Measurements from ENCODE around the gene RLBP1.

Gene RLBP1

DNA sequence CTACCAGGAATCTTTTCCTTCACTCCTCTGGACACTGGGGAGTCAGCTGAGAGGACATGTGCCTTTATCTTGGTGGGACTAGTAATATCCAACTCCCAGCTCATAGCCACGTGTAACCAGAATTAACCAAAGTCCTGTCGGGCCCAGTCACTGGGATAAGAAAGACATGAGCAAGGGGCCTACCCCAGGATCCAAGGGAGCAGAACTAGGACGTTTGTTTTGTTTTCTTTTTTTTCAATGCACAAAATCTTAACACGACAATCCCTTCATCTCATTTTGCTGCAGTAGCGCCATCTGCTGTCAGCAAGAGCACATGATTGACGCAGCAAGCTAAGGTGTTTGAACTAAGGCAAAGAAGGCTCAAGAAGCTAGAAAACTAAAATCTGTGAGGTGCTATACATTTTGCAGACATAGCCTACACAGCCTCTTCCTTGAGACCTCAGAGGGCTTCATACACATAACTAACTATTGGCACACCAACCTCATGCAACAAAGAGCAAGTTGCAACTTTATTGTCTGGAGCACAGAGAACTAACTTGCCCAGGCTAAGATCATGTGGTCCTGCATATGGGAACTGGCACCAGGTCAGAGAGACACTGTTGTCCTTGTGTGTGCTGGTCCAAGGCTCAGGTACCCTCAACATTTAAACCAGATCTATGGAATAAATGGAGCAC lies 43.6 kb downstream of the RLBP1 start:
- Histone ChIP-seq H3K9me3 (ENCODE audit: control insufficient read depth in 2 of 2, low read length in 2 of 2) (no peaks in the 10 kb centered on the region), H3K9ac (ENCODE audit: low read length in 2 of 2) (peak overlapping the region in 1 of 2 donors; percentile 21), H3K4me3 (ENCODE audit: low read length in 2 of 2) (no peak overlapping the region), H3K36me3 (ENCODE audit: control insufficient read depth in 2 of 2, insufficient read depth in 2 of 2, low read length in 2 of 2) (peaks cover 15 to 36% of the 10 kb centered on the region in 2 donors), H3K27ac (ENCODE audit: low read length) (no peak overlapping the region), H3K4me1 (ENCODE audit: control insufficient read depth, insufficient read depth, low read length) (peaks cover 13% of the 10 kb centered on the region), H3K27me3 (ENCODE audit: control insufficient read depth in 1 of 2, insufficient read depth in 2 of 2, low read length in 2 of 2) (no peaks in the 10 kb centered on the region)

DNA sequence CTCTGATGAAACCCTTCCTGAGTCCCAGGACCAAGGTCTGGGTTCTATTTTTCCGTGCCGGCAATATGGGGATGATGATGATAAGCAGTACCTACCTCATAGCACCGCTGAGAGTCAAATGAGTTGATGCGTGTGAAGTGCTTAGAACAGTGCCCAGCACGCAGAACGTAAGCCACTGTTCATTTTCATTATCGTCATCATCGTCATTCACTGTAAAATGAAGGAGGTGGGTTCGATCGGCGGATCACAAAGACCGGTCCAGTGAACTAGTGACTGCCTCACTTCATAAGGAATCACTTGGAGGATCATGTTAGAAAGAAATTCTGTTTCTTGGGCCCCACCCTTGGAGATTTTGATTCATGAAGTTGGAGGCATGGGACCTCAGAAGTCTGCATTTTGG lies 44.3 kb downstream of the RLBP1 start:
- Histone ChIP-seq H3K9ac (ENCODE audit: low read length in 2 of 2) (no peak overlapping the region), H3K36me3 (ENCODE audit: control insufficient read depth in 2 of 2, insufficient read depth in 2 of 2, low read length in 2 of 2) (peaks cover 20 to 34% of the 10 kb centered on the region in 2 donors), H3K27me3 (ENCODE audit: control insufficient read depth in 1 of 2, insufficient read depth in 2 of 2, low read length in 2 of 2) (no peaks in the 10 kb centered on the region), H3K27ac (ENCODE audit: low read length) (no peak overlapping the region), H3K4me3 (ENCODE audit: low read length in 2 of 2) (no peak overlapping the region), H3K4me1 (ENCODE audit: control insufficient read depth, insufficient read depth, low read length) (peaks cover 15% of the 10 kb centered on the region), H3K9me3 (ENCODE audit: control insufficient read depth in 2 of 2, low read length in 2 of 2) (no peaks in the 10 kb centered on the region)

DNA sequence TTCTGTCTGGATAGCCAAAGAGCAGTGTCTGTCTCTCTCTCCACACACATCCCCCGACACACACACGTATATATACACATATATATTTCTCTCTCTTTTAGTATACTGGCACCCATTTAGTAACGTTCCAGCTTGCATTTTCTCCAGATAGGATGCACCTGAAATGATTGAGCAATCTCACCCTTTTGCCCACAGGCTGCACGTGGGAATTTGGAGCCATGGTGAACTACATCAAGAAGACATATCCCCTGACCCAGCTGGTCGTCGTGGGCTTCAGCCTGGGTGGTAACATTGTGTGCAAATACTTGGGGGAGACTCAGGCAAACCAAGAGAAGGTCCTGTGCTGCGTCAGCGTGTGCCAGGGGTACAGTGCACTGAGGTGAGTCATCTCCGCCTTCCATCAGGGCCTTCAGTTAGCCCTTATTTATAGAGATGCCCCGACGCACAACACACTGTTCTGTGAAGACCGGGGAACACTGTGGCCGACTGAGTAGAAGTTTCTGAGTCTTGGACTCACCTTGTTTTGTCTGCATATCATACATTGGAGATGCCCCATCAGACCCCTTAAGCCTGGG lies 45.7 kb downstream of the RLBP1 start:
- Histone ChIP-seq H3K4me1 (ENCODE audit: control insufficient read depth, insufficient read depth, low read length) (peaks cover 15% of the 10 kb centered on the region), H3K9ac (ENCODE audit: low read length in 2 of 2) (no peak overlapping the region), H3K27ac (ENCODE audit: low read length) (no peak overlapping the region), H3K9me3 (ENCODE audit: control insufficient read depth in 2 of 2, low read length in 2 of 2) (no peaks in the 10 kb centered on the region), H3K4me3 (ENCODE audit: low read length in 2 of 2) (no peak overlapping the region), H3K27me3 (ENCODE audit: control insufficient read depth in 1 of 2, insufficient read depth in 2 of 2, low read length in 2 of 2) (no peaks in the 10 kb centered on the region), H3K36me3 (ENCODE audit: control insufficient read depth in 2 of 2, insufficient read depth in 2 of 2, low read length in 2 of 2) (peaks cover 20 to 34% of the 10 kb centered on the region in 2 donors)

DNA sequence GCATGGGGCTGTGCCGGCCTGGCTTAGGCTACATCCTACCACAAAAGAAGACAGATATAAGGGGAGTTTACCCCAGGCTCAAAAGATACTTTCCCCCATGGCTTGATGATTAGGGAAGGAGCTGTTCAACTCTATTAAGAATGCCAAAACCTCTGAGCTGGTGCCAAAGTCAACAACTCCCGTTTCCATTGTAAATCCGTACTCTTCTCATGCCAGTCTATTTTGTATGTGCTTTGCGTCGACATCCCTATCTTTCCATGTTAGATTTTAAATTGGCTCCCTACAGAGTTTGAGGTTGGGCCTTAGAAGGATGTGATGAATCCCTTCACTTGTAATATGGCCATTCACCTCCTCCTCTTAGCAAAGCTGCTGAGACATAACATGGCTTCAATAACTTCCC lies 46.9 kb downstream of the RLBP1 start:
- Histone ChIP-seq H3K27ac (ENCODE audit: low read length) (no peak overlapping the region), H3K36me3 (ENCODE audit: control insufficient read depth in 2 of 2, insufficient read depth in 2 of 2, low read length in 2 of 2) (peaks cover 18 to 32% of the 10 kb centered on the region in 2 donors), H3K4me1 (ENCODE audit: control insufficient read depth, insufficient read depth, low read length) (peaks cover 15% of the 10 kb centered on the region), H3K27me3 (ENCODE audit: control insufficient read depth in 1 of 2, insufficient read depth in 2 of 2, low read length in 2 of 2) (no peaks in the 10 kb centered on the region), H3K9ac (ENCODE audit: low read length in 2 of 2) (no peak overlapping the region), H3K4me3 (ENCODE audit: low read length in 2 of 2) (no peak overlapping the region), H3K9me3 (ENCODE audit: control insufficient read depth in 2 of 2, low read length in 2 of 2) (no peaks in the 10 kb centered on the region)

DNA sequence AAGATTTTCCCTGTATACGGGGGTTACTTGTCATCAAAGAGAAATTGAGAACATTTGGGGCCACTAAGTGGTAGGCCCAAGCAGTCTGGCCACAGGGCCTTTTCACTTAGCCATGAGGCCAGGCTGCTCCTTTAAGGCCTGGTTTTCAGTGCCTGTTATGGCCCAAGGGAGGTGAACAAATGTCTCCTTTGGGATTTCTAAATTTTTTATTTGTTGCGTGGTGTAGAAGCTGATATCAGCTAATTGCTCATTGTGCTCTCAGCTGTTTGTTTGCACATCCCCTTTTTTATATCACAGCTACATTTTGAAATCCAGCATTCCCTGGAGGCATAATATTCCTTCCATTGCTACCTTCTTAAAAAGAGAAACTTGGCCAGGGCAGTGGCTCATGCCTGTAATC lies 48.5 kb downstream of the RLBP1 start:
- no peak overlapping the region for H3K27ac ChIP-seq (ENCODE audit: low read length)
- H3K9me3 ChIP-seq (ENCODE audit: control insufficient read depth in 2 of 2, low read length in 2 of 2): no peaks in the 10 kb centered on the region
- H3K36me3 ChIP-seq (ENCODE audit: control insufficient read depth in 2 of 2, insufficient read depth in 2 of 2, low read length in 2 of 2): peaks cover 18 to 28% of the 10 kb centered on the region in 2 donors
- H3K27me3 ChIP-seq (ENCODE audit: control insufficient read depth in 1 of 2, insufficient read depth in 2 of 2, low read length in 2 of 2): no peaks in the 10 kb centered on the region
- H3K4me3 ChIP-seq (ENCODE audit: low read length in 2 of 2): no peak overlapping the region
- H3K9ac ChIP-seq (ENCODE audit: low read length in 2 of 2): no peak overlapping the region
- H3K4me1 ChIP-seq (ENCODE audit: control insufficient read depth, insufficient read depth, low read length): peaks cover 13% of the 10 kb centered on the region

DNA sequence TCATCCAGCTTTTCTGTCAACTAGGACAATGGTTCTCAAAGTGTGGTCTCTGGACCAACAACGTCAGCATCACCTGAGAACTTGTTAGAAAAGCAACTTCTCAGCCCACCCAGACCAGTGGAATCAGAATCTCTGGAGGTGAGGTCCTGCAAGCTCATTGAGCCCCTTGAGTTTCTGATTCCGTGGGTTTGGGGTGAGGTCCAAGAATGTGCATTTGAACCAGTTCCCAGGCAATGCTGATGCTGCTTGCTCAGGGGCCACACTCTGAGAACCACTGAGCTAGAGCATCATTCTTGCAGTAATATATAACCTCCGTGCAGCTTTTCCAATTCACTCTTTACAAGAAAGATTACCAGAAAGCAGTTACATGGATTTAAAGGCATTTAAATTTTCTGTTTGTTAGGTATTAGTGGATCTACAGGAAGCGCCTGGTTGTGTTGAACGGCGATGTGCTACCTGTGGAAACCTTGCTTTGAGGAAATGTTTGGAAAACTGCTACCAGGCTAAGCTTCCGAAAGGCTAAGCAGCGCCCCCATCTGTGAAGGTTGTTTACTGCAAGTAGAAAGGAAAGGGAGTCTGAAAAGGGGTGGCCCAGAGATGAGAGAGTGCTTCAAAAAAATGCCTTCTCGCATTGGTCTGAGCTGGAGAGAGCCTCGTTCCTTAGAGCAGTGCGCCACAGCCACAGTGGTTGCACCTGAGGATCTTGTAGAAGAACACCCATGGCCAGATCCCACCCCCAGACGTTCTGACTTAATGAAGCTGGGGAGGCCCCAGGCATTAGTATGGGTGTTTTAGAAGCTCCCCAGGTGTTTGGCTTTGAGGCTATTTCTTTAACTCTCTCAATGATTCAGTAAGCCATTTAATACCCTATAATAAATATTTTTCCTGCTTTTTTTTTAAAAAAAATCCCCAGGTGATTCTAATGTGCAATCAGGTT lies 50.0 kb downstream of the RLBP1 start:
- Histone ChIP-seq H3K4me3 (ENCODE audit: low read length in 2 of 2) (no peak overlapping the region), H3K4me1 (ENCODE audit: control insufficient read depth, insufficient read depth, low read length) (peaks cover 12% of the 10 kb centered on the region), H3K9me3 (ENCODE audit: control insufficient read depth in 2 of 2, low read length in 2 of 2) (no peaks in the 10 kb centered on the region), H3K27me3 (ENCODE audit: control insufficient read depth in 1 of 2, insufficient read depth in 2 of 2, low read length in 2 of 2) (no peaks in the 10 kb centered on the region), H3K27ac (ENCODE audit: low read length) (no peak overlapping the region), H3K9ac (ENCODE audit: low read length in 2 of 2) (no peak overlapping the region), H3K36me3 (ENCODE audit: control insufficient read depth in 2 of 2, insufficient read depth in 2 of 2, low read length in 2 of 2) (peaks cover 9 to 17% of the 10 kb centered on the region in 2 donors)

DNA sequence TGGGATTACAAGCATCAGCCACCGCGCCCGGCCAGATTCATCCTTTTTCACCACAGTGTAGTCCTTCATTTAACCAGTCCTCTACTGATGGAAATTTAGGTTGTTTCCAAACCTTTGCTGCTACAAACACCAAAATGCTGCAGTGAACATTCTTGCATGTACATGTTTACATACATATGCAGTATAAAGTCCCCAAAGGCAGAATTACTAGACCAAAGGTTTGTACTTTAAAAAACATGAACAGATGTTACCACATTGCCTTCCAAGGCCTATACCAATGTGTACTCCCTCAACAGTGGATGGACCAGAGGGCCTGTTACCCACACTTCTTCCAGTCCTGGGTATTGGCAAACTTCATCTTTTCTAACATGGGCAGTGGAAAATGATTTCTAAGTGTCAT lies 51.0 kb downstream of the RLBP1 start:
- Histone ChIP-seq H3K4me3 (ENCODE audit: low read length in 2 of 2) (no peak overlapping the region), H3K9ac (ENCODE audit: low read length in 2 of 2) (no peak overlapping the region), H3K36me3 (ENCODE audit: control insufficient read depth in 2 of 2, insufficient read depth in 2 of 2, low read length in 2 of 2) (peaks cover 5 to 7% of the 10 kb centered on the region in 2 donors), H3K27me3 (ENCODE audit: control insufficient read depth in 1 of 2, insufficient read depth in 2 of 2, low read length in 2 of 2) (no peaks in the 10 kb centered on the region), H3K27ac (ENCODE audit: low read length) (no peak overlapping the region), H3K9me3 (ENCODE audit: control insufficient read depth in 2 of 2, low read length in 2 of 2) (no peaks in the 10 kb centered on the region), H3K4me1 (ENCODE audit: control insufficient read depth, insufficient read depth, low read length) (peaks cover 16% of the 10 kb centered on the region)

DNA sequence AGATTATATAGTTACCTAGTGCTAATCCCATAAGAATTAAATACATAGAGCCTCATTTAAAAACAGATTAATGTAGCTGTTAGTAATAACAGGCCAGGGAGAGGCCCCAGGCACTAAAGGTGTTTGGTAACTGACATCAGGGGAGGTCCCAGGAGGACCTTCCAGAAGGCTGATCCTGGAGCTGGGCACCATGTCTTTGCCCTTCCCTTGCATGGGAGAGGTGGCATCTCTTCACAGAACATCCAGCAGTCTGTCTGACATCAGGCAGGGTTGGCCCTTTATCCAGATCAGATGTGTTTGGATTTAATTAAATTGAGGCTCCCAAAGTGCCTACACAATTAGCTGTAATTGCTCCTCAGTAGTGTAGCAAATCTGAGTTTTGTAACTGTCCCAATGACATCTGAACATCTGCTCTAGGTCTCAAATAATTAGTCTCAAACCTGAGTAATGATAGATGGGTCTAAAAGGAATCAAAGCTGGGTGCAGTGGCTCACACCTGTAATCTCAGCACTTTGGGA lies 53.0 kb downstream of the RLBP1 start:
- H3K27ac ChIP-seq (ENCODE audit: low read length): no peak overlapping the region
- no peaks in the 10 kb centered on the region for H3K9me3 ChIP-seq (ENCODE audit: control insufficient read depth in 2 of 2, low read length in 2 of 2)
- H3K4me3 ChIP-seq (ENCODE audit: low read length in 2 of 2): no peak overlapping the region
- H3K9ac ChIP-seq (ENCODE audit: low read length in 2 of 2): no peak overlapping the region
- H3K4me1 ChIP-seq (ENCODE audit: control insufficient read depth, insufficient read depth, low read length): peaks cover 22% of the 10 kb centered on the region
- H3K27me3 ChIP-seq (ENCODE audit: control insufficient read depth in 1 of 2, insufficient read depth in 2 of 2, low read length in 2 of 2): no peaks in the 10 kb centered on the region
- H3K36me3 ChIP-seq (ENCODE audit: control insufficient read depth in 2 of 2, insufficient read depth in 2 of 2, low read length in 2 of 2): peaks cover 3 to 5% of the 10 kb centered on the region in 2 donors

DNA sequence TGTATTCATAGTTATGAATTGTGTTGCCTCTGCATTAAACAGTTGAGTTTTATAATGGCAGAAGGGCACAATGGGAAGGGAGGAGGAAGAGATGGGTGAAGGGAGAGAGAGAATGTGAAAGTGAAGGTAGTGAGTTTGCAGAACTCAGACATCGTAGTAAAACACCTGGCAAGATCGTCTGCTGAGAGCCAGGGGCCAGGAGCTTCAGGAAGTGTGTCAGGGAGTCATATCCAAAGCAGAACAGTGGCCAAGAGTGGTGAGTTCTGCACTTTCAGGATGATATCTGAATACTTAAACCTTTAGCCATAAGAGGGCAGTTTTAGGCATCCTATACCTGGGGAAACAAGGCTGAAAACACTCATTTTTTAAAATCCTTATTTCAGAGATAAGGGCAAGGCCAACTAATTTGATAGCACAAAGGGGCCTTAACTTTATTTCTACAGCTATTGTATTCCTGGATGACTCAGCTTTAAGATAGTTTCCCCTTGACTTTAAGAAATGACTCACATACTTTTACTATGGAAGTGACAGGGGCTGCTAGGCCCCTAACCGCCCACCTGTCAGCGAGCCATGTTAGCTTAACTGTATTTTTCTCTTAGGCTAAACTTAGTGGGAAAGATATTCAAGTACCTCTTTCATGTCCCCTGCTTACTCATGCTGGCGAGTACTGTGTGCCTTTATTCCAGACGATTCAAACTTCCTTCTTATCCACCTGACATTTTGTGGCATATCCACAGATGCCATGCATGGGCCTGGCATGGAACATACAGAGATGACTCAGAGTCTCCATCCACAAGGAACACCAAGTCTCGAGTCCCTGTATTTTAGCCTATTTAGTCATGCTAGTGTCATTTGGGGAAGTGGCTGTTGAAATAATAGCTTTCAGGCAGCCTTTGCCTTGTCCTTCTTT lies 53.9 kb downstream of the RLBP1 start:
- Histone ChIP-seq H3K9me3 (ENCODE audit: control insufficient read depth in 2 of 2, low read length in 2 of 2) (no peaks in the 10 kb centered on the region), H3K36me3 (ENCODE audit: control insufficient read depth in 2 of 2, insufficient read depth in 2 of 2, low read length in 2 of 2) (peaks cover 3 to 4% of the 10 kb centered on the region in 2 donors), H3K27me3 (ENCODE audit: control insufficient read depth in 1 of 2, insufficient read depth in 2 of 2, low read length in 2 of 2) (no peaks in the 10 kb centered on the region), H3K27ac (ENCODE audit: low read length) (no peak overlapping the region), H3K9ac (ENCODE audit: low read length in 2 of 2) (no peak overlapping the region), H3K4me1 (ENCODE audit: control insufficient read depth, insufficient read depth, low read length) (peaks cover 20% of the 10 kb centered on the region), H3K4me3 (ENCODE audit: low read length in 2 of 2) (no peak overlapping the region)

DNA sequence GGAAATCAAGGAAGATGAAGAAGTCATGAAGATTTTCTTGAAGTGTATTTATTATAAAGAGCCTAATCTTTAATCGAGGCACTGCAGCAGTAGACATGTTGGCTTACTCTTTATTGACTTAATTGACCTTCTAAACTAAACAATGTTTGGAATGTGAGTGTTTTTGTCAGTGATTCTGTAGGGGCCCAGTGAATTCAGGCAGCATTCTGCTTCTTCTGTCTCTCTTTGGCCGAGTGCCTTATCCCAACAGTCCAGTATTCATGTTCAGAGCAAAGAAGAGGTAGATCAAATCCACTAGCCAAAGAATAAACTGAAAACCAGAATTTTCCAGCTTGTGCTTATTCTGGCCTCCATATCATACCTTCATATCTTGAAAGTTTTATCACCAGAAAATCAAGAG lies 55.7 kb downstream of the RLBP1 start:
- H3K4me1 ChIP-seq (ENCODE audit: control insufficient read depth, insufficient read depth, low read length): peaks cover 20% of the 10 kb centered on the region

More for the DNA sequence above, 55.7 kb downstream of the RLBP1 start:
- Histone ChIP-seq H3K36me3 (ENCODE audit: control insufficient read depth in 2 of 2, insufficient read depth in 2 of 2, low read length in 2 of 2) (peaks cover 0 to 3% of the 10 kb centered on the region in 2 donors), H3K27me3 (ENCODE audit: control insufficient read depth in 1 of 2, insufficient read depth in 2 of 2, low read length in 2 of 2) (no peaks in the 10 kb centered on the region), H3K9me3 (ENCODE audit: control insufficient read depth in 2 of 2, low read length in 2 of 2) (no peaks in the 10 kb centered on the region), H3K9ac (ENCODE audit: low read length in 2 of 2) (no peak overlapping the region), H3K27ac (ENCODE audit: low read length) (no peak overlapping the region), H3K4me3 (ENCODE audit: low read length in 2 of 2) (no peak overlapping the region)
